Effector memory CD4-positive, alpha-beta T cell (primary cell): ENCODE data around the gene CKAP5.
"Not testable (repeated sequence)": the region's sequence is repeated elsewhere in the genome, so short reads cannot be mapped to it uniquely, and the experiment has no call there.

Source experiments
- DNase-seq, 3 donors: peaks; one replicate each; pipeline ENCODE4 v3.0.0-alpha.2; 2020
- H3K27ac ChIP-seq: 2 replicates; pipeline ENCODE4 v1.7.0; 2013; ENCODE audit warnings: mild to moderate bottlenecking, low read length, moderate library complexity; ENCODE audit not compliant: insufficient read depth, poor library complexity, severe bottlenecking
- H3K27me3 ChIP-seq: replicated peaks from 2 replicates; pipeline ENCODE4 v1.7.0; 2013; ENCODE audit warnings: mild to moderate bottlenecking, low read length; ENCODE audit not compliant: insufficient read depth, control insufficient read depth, poor library complexity, severe bottlenecking
- H3K36me3 ChIP-seq: 2 replicates; pipeline ENCODE4 v1.7.0; 2013; ENCODE audit warnings: mild to moderate bottlenecking, low read length, moderate library complexity; ENCODE audit not compliant: control insufficient read depth, insufficient read depth
- H3K4me1 ChIP-seq: 2 replicates; pipeline ENCODE4 v1.7.0; 2013; ENCODE audit warnings: low read length, mild to moderate bottlenecking; ENCODE audit not compliant: control insufficient read depth, insufficient read depth, poor library complexity, severe bottlenecking
- H3K4me3 ChIP-seq: 2 replicates; pipeline ENCODE4 v1.7.0; 2013; ENCODE audit warnings: low read length, low read depth, mild to moderate bottlenecking; ENCODE audit not compliant: insufficient read depth, poor library complexity, severe bottlenecking
- H3K9me3 ChIP-seq: 2 replicates; pipeline ENCODE4 v1.7.0; 2013; ENCODE audit warnings: mild to moderate bottlenecking, low read length, moderate library complexity; ENCODE audit not compliant: control insufficient read depth

CKAP5 gene

GRCh38 chr11:46723359-46723680 lies 122.8 kb downstream of the CKAP5 start:
- Histone ChIP-seq H3K9me3 (no peaks in the 10 kb centered on the region), H3K4me1 (peaks cover 5% of the 10 kb centered on the region), H3K36me3 (no peaks in the 10 kb centered on the region), H3K27ac (no peak overlapping the region), H3K27me3 (no peaks in the 10 kb centered on the region), H3K4me3 (no peak overlapping the region)
- DNase-seq: no peak

- Histone ChIP-seq H3K9me3 (no peaks in the 10 kb centered on the region), H3K4me3 (no peak overlapping the region), H3K4me1 (peaks cover 9% of the 10 kb centered on the region), H3K36me3 (no peaks in the 10 kb centered on the region), H3K27ac (no peak overlapping the region), H3K27me3 (no peaks in the 10 kb centered on the region)
- no peak for DNase-seq
Measured at GRCh38 chr11:46722566-46723358, 123.3 kb downstream of the CKAP5 start.

GRCh38 chr11:46721286-46721685 lies 124.8 kb downstream of the CKAP5 start:
- no peak for DNase-seq
- H3K36me3 ChIP-seq: no peaks in the 10 kb centered on the region
- H3K4me1 ChIP-seq: peaks cover 9% of the 10 kb centered on the region
- H3K27ac ChIP-seq: no peak overlapping the region
- no peaks in the 10 kb centered on the region for H3K9me3 ChIP-seq
- no peaks in the 10 kb centered on the region for H3K27me3 ChIP-seq
- H3K4me3 ChIP-seq: no peak overlapping the region

GRCh38 chr11:46719543-46720218 lies 126.4 kb downstream of the CKAP5 start:
- no peak for DNase-seq
- no peaks in the 10 kb centered on the region for H3K36me3 ChIP-seq
- no peaks in the 10 kb centered on the region for H3K27me3 ChIP-seq
- peaks cover 9% of the 10 kb centered on the region for H3K4me1 ChIP-seq
- no peaks in the 10 kb centered on the region for H3K9me3 ChIP-seq
- H3K4me3 ChIP-seq: no peak overlapping the region
- no peak overlapping the region for H3K27ac ChIP-seq

- Histone ChIP-seq H3K9me3 (no peaks in the 10 kb centered on the region), H3K4me1 (peaks cover 9% of the 10 kb centered on the region), H3K27ac (no peak within 1 kb of the TSS), H3K27me3 (no peaks in the 10 kb centered on the region), H3K36me3 (no peaks in the 10 kb centered on the region), H3K4me3 (no peak within 1 kb of the TSS)
- no peak for DNase-seq
Measured at GRCh38 chr11:46719048-46719542, 127.0 kb downstream of the CKAP5 start, which contains the start of gene F2. Gene F2, plus strand, starts transcription at chr11:46719213. Its CDS starts 23 bp downstream, at chr11:46719236.

- Histone ChIP-seq H3K36me3 (no peaks in the 10 kb centered on the region), H3K4me1 (peaks cover 9% of the 10 kb centered on the region), H3K9me3 (no peaks in the 10 kb centered on the region), H3K27ac (no peak overlapping the region), H3K4me3 (no peak overlapping the region), H3K27me3 (no peaks in the 10 kb centered on the region)
- DNase-seq: no peak
Measured at GRCh38 chr11:46718155-46719019, 127.7 kb downstream of the CKAP5 start.

- not testable (repeated sequence) for H3K27me3 ChIP-seq, DNase-seq, H3K36me3 ChIP-seq
Measured at GRCh38 chr11:46717825-46718154, 128.3 kb downstream of the CKAP5 start.

GRCh38 chr11:46712874-46713576 lies 133.1 kb downstream of the CKAP5 start:
- no peaks in the 10 kb centered on the region for H3K9me3 ChIP-seq
- H3K4me1 ChIP-seq: peaks cover 1% of the 10 kb centered on the region
- no peak for DNase-seq
- H3K4me3 ChIP-seq: no peak overlapping the region
- H3K36me3 ChIP-seq: no peaks in the 10 kb centered on the region
- H3K27me3 ChIP-seq: no peaks in the 10 kb centered on the region
- no peak overlapping the region for H3K27ac ChIP-seq

More at GRCh38 chr11:46717825-46718154, 128.3 kb downstream of the CKAP5 start:
- not testable (repeated sequence) for H3K27ac ChIP-seq, H3K4me1 ChIP-seq, H3K4me3 ChIP-seq, H3K9me3 ChIP-seq

- Histone ChIP-seq H3K36me3 (peaks cover 9% of the 10 kb centered on the region), H3K27me3 (no peaks in the 10 kb centered on the region), H3K9me3 (no peaks in the 10 kb centered on the region), H3K27ac (no peak overlapping the region), H3K4me1 (no peaks in the 10 kb centered on the region), H3K4me3 (no peak overlapping the region)
- no peak for DNase-seq
Measured at GRCh38 chr11:46711303-46711702, 134.8 kb downstream of the CKAP5 start.
